RWPE1 (cell line): Measurements from ENCODE around the gene PKDCC.

ENCODE experiments used
- CTCF ChIA-PET: fragments of 350-600 bp; sonication (Branson Sonifier 250); formaldehyde crosslinking; extraction: SDS; loops from one replicate; lab custom pipeline; 2021; lab: Yijun Ruan, JAX
- POLR2A ChIA-PET: fragments of 400-600 bp; formaldehyde crosslinking; extraction: SDS; loops from one replicate; lab custom pipeline; 2020; ENCODE audit warnings: antibody characterized with exemption; ENCODE audit not compliant: low non-redundant PET; lab: Yijun Ruan, JAX
- DNase-seq: peaks from one replicate; pipeline ENCODE4 v3.0.0; 2012; ENCODE audit warnings: low spot score
- H3K27ac ChIP-seq: fragments of 450-650 bp; 2 replicates; pipeline ENCODE4 v1.5.1; 2017
- TF ChIP-seq, protein P1 (sequence below): fragments of 450-650 bp; conservative IDR thresholded peaks from 2 replicates; pipeline ENCODE4 v1.5.1; 2017; ENCODE audit warnings: low read depth, mild to moderate bottlenecking

PKDCC gene

GRCh38 chr2:42048299-42049220 is 739 bp downstream of the PKDCC start:
- DNase-seq = no peak
- TF ChIP-seq, protein P1, sequence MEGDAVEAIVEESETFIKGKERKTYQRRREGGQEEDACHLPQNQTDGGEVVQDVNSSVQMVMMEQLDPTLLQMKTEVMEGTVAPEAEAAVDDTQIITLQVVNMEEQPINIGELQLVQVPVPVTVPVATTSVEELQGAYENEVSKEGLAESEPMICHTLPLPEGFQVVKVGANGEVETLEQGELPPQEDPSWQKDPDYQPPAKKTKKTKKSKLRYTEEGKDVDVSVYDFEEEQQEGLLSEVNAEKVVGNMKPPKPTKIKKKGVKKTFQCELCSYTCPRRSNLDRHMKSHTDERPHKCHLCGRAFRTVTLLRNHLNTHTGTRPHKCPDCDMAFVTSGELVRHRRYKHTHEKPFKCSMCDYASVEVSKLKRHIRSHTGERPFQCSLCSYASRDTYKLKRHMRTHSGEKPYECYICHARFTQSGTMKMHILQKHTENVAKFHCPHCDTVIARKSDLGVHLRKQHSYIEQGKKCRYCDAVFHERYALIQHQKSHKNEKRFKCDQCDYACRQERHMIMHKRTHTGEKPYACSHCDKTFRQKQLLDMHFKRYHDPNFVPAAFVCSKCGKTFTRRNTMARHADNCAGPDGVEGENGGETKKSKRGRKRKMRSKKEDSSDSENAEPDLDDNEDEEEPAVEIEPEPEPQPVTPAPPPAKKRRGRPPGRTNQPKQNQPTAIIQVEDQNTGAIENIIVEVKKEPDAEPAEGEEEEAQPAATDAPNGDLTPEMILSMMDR = no peak
- CTCF ChIA-PET = interaction anchor here (0.7 kb wide), 1 partner anchor 87 kb away, joined by 3 read pairs; no protein-coding TSS in a partner anchor
- no peak overlapping the region for H3K27ac ChIP-seq
- POLR2A ChIA-PET = no interaction called here

DNA sequence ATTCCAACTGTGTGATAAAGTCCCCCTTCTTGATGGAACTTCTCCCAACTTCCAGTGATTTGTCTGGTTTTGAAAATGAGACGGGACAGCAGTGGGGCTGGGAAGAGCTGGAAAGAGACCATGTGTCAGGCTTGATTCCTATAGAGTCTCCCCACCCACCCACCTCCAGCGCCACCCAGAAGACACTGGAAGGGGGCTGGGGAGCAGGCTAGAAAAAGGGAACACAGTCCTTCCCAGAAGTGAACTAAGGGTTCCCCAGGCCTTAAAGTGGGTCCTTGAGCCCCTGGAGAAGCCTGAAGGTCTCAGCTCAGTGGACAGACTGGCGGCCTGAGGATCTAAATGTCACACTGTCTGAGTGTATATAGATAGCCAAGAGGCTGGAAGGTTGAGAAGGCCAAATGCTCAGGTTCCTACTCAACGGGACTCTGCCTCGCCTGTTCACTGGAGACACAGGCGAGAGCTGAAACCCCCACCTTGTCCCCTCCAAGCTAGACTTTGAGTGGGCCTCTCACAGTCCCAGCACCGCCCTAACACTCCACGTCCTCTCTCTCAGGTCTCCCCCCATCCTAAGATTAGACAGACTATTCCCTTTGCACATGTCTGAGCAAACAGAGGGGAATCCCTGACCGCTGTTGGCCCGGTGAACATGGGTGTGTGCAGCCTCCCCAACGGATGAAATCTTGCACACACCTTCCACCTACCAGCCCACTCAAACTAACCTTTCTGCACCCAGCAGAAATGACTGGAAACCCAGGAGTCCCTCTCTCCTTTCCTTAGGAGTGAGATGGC is 1.6 kb downstream of the PKDCC start:
- TF ChIP-seq, protein P1 = no peak
- no peak for DNase-seq
- POLR2A ChIA-PET = interaction anchor here (0.5 kb wide), 1 partner anchor 421 kb away, joined by 3 read pairs; no protein-coding TSS in a partner anchor
- CTCF ChIA-PET = no interaction called here
- H3K27ac ChIP-seq = no peak overlapping the region

DNA sequence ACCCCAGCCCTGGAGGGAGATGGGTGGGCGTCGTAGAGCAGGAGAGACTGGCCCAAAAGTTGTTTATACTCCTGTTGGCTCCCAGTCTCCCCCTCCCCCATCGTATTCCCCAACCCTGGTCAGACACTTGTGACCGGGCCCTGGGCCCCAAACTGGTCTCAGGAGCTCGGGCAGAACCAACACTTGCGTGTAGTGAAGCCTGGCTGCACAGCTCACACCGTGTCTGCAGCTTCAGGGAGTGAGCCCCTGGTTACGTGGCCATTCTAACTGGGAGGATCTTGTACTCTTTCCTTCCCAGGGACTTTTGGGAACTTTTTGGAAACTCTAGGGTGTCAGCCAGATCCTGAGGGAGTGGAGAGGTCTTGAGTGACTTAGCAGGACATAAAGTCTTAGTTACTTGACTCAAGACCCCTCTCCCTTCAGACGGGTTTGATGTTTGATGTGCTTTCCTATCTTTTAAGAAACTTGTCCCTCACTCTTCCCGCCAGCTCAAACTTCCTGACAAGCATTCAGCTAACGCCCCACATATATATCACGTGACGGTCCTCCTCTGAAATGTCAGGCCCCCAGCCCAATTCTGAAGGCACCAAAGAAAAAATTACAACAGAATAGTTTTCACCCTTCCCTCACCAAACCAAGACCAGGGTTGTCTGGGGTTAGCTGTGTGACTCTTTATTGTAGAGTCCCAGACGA is 2.3 kb downstream of the PKDCC start:
- CTCF ChIA-PET = no interaction called here
- TF ChIP-seq, protein P1 = no peak
- POLR2A ChIA-PET = interaction anchor here (0.5 kb wide), 1 partner anchor 421 kb away, joined by 3 read pairs; no protein-coding TSS in a partner anchor
- DNase-seq = no peak
- no peak overlapping the region for H3K27ac ChIP-seq

GRCh38 chr2:42050703-42051542 is 3.1 kb downstream of the PKDCC start:
- ChIA-PET POLR2A (no interaction called here), CTCF (no interaction called here)
- no peak overlapping the region for H3K27ac ChIP-seq
- no peak for DNase-seq
- TF ChIP-seq, protein P1 = no peak

DNA sequence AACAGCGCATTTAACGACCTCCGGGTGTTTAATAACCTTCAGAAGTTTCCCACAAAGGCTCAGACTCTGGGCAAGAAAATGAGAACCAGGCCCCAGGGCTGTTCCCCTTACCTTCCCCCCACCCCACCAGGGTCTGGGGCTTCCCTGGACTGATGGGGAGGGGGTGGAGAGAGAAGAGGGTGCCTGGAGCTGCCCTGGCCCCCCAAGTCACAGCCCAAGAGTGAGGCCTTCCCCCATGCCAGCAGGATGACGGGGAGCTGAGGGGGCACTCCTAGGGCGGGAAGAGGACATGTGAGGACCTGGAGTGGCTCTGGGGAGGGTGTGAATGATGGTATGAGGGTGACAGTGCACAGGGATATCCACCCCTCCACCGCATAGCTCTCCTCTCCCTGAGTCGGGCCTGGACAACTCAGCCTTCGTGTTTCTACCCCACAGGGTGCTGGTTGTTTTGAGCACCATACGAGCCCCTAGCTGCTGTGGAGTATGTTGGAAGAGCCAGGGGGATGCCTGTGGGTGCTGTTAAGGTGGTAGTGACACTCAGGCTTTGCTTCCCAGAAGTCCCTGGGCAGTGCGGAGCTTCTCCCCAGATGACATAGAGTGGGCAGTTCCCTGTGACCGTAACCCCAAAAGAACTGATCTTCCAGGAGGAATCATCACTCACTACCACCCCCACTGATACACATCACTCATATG is 3.9 kb downstream of the PKDCC start:
- POLR2A ChIA-PET = no interaction called here
- H3K27ac ChIP-seq = no peak overlapping the region
- CTCF ChIA-PET = no interaction called here
- no peak for DNase-seq
- TF ChIP-seq, protein P1 = no peak
